ENCODE measurements around the gene EDNRA.

The EDNRA gene

GRCh38 chr4:147498031-147498660 lies 17.2 kb downstream of the EDNRA start:
- H3K27me3 ChIP-seq (replicated peaks; ENCODE audit: control insufficient read depth, insufficient read depth, low read length): no peaks in the 10 kb centered on the region
- no peaks in the 10 kb centered on the region for H3K36me3 ChIP-seq (ENCODE audit: control insufficient read depth, insufficient read depth, low read length)
- TF ChIP-seq, protein P1, sequence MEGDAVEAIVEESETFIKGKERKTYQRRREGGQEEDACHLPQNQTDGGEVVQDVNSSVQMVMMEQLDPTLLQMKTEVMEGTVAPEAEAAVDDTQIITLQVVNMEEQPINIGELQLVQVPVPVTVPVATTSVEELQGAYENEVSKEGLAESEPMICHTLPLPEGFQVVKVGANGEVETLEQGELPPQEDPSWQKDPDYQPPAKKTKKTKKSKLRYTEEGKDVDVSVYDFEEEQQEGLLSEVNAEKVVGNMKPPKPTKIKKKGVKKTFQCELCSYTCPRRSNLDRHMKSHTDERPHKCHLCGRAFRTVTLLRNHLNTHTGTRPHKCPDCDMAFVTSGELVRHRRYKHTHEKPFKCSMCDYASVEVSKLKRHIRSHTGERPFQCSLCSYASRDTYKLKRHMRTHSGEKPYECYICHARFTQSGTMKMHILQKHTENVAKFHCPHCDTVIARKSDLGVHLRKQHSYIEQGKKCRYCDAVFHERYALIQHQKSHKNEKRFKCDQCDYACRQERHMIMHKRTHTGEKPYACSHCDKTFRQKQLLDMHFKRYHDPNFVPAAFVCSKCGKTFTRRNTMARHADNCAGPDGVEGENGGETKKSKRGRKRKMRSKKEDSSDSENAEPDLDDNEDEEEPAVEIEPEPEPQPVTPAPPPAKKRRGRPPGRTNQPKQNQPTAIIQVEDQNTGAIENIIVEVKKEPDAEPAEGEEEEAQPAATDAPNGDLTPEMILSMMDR (IDR thresholded peaks at IDR 0.05; ENCODE audit: insufficient read depth, low read length, poor library complexity, severe bottlenecking): no peak
- DNase-seq (ENCODE audit: extremely low read depth, insufficient read length): no peak
- no peak overlapping the region for H3K4me3 ChIP-seq (replicated peaks; ENCODE audit: low read depth, low read length)

DNA sequence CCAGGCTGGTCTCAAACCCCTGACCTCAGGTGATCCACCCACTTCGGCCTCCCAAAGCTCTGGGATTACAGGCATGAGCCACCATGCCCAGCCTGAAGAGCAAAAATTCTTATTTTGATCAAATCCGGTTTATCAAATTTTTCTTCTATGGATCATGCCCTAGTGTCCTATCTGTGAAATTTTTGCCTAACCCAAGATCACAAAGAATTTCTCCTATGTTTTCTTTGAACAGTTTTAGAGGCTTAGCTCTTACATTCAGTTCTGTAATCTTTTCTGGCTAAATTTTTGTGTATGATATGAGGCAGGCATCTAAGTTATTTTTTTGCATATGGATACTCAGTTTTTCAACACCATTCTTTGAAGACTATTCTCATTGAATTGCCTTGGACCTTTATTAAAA lies 27.4 kb downstream of the EDNRA start:
- H3K4me3 ChIP-seq (replicated peaks; ENCODE audit: low read depth, low read length): no peak overlapping the region
- no peak for DNase-seq (ENCODE audit: extremely low read depth, insufficient read length)
- H3K36me3 ChIP-seq (ENCODE audit: control insufficient read depth, insufficient read depth, low read length): no peaks in the 10 kb centered on the region
- TF ChIP-seq, protein P1 (IDR thresholded peaks at IDR 0.05; ENCODE audit: insufficient read depth, low read length, poor library complexity, severe bottlenecking): no peak
- no peaks in the 10 kb centered on the region; the same call in 1 of the 2 replicates for H3K27me3 ChIP-seq (replicated peaks; ENCODE audit: control insufficient read depth, insufficient read depth, low read length)

DNA sequence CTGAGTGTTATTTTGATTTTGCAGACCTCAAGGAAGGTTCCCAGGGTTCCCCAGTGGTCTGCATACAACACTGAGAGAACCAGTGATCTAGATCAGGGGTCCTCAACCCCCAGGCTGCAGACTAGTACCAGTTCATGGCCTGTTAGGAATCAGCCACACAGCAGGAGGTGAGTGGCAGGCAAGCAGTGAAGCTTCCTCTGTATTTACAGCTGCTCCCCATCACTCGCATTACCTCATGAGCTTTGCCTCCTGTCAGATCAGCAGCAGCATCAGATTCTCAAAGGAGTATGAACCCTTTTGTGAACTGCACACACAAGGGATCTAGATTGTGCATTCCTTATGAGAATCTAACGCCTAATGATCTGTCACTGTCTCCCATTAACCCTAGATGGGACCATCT lies 28.5 kb downstream of the EDNRA start:
- no peak for DNase-seq (ENCODE audit: extremely low read depth, insufficient read length)
- no peaks in the 10 kb centered on the region; the same call in 1 of the 2 replicates for H3K27me3 ChIP-seq (replicated peaks; ENCODE audit: control insufficient read depth, insufficient read depth, low read length)
- TF ChIP-seq, protein P1 (IDR thresholded peaks at IDR 0.05; ENCODE audit: insufficient read depth, low read length, poor library complexity, severe bottlenecking): no peak

DNA sequence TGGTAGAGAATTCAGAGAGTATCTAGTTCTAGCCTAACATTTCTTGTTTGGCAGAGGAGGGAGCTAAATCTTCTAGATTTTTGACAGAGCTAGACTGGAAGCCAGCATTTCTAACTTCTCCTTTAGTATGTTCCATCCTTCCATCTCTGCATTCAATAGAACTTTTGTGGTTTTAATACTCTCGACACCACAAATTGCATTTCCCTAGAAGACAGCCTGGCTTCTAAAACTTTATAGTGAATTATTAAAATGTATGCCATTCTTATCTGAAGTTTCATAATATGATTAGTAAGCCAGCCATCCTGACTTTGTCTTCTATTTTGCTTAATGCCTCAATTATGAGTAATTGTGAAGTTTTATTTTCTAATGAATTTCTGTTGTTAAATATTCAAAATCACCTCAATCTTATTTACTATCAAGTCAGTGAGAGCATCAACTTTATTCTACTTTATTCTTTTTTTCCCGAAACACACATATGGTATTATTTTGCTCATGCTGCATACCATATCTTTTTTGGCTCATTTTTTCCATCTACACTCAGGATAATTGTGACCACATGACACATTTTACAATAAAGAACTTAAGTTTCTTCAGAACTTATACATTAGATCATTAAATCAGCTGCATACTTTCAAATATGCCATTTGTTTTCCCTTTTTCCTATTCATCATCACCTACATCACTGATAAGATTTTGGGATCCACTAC lies 30.2 kb downstream of the EDNRA start:
- Histone ChIP-seq H3K4me3 (replicated peaks; ENCODE audit: low read depth, low read length) (no peak overlapping the region), H3K27me3 (replicated peaks; ENCODE audit: control insufficient read depth, insufficient read depth, low read length) (no peaks in the 10 kb centered on the region; the same call in 1 of the 2 replicates), H3K36me3 (ENCODE audit: control insufficient read depth, insufficient read depth, low read length) (no peaks in the 10 kb centered on the region)
- no peak for DNase-seq (ENCODE audit: extremely low read depth, insufficient read length)
- TF ChIP-seq, protein P1 (IDR thresholded peaks at IDR 0.05; ENCODE audit: insufficient read depth, low read length, poor library complexity, severe bottlenecking): no peak

More for the DNA sequence above, 28.5 kb downstream of the EDNRA start:
- Histone ChIP-seq H3K36me3 (ENCODE audit: control insufficient read depth, insufficient read depth, low read length) (no peaks in the 10 kb centered on the region), H3K4me3 (replicated peaks; ENCODE audit: low read depth, low read length) (no peak overlapping the region)

GRCh38 chr4:147513091-147513490 lies 32.2 kb downstream of the EDNRA start:
- TF ChIP-seq, protein P1 (IDR thresholded peaks at IDR 0.05; ENCODE audit: insufficient read depth, low read length, poor library complexity, severe bottlenecking): no peak
- DNase-seq (ENCODE audit: extremely low read depth, insufficient read length): no peak
- no peak overlapping the region for H3K4me3 ChIP-seq (replicated peaks; ENCODE audit: low read depth, low read length)
- H3K36me3 ChIP-seq (ENCODE audit: control insufficient read depth, insufficient read depth, low read length): no peaks in the 10 kb centered on the region
- no peaks in the 10 kb centered on the region; the same call in 1 of the 2 replicates for H3K27me3 ChIP-seq (replicated peaks; ENCODE audit: control insufficient read depth, insufficient read depth, low read length)

All from GM06990 (cell line).